ENCODE data around the gene GFI1. TPM values are rescaled to one million over a fixed set of nuclear protein-coding genes. Genes with fewer than 3 reads are reported as not detected.

GFI1 gene
- total and polyA plus RNA-seq, 5 donors = 0.18 to 0.59 (median 0.37) TPM; not detected in 1

GRCh38 chr1:92461364-92462097 is 25.2 kb downstream of the GFI1 start:
- intact Hi-C loops (cut with DNase I) = no loop called here
- H3K27me3 ChIP-seq (ENCODE audit: control insufficient read depth, insufficient read depth) = no peaks in the 10 kb centered on the region
- ATAC-seq = no peak
- no peak overlapping the region for H3K27ac ChIP-seq (ENCODE audit: low read length)
- 84% methylated on average over 5 of the region's 5 CpGs for WGBS
- H3K4me1 ChIP-seq (ENCODE audit: control insufficient read depth, insufficient read depth, low read length) = peaks cover 2% of the 10 kb centered on the region
- no peak overlapping the region for H3K4me3 ChIP-seq (ENCODE audit: low read length)
- no peaks in the 10 kb centered on the region for H3K9me3 ChIP-seq (ENCODE audit: control insufficient read depth, low read length)
- DNase-seq = no peak

- 43% methylated on average over 4 of the region's 4 CpGs for WGBS
- intact Hi-C loops (cut with DNase I) = no loop called here
- H3K27me3 ChIP-seq (ENCODE audit: control insufficient read depth, insufficient read depth) = no peaks in the 10 kb centered on the region
- no peak for DNase-seq
- no peak overlapping the region for H3K4me3 ChIP-seq (ENCODE audit: low read length)
- H3K9me3 ChIP-seq (ENCODE audit: control insufficient read depth, low read length) = no peaks in the 10 kb centered on the region
- ATAC-seq = peak; percentile 22 to 36
- no peak overlapping the region for H3K27ac ChIP-seq (ENCODE audit: low read length)
- H3K4me1 ChIP-seq (ENCODE audit: control insufficient read depth, insufficient read depth, low read length) = peaks cover 2% of the 10 kb centered on the region
These were observed 26.8 kb downstream of the GFI1 start for GRCh38 chr1:92459871-92460320.

GRCh38 chr1:92458146-92458545 is 28.6 kb downstream of the GFI1 start:
- intact Hi-C loops (cut with DNase I) = no loop called here
- DNase-seq = no peak
- 66% methylated on average over 2 of the region's 2 CpGs for WGBS
- no peak for ATAC-seq
- Histone ChIP-seq H3K4me3 (ENCODE audit: low read length) (no peak overlapping the region), H3K27me3 (ENCODE audit: control insufficient read depth, insufficient read depth) (no peaks in the 10 kb centered on the region), H3K27ac (ENCODE audit: low read length) (no peak overlapping the region), H3K9me3 (ENCODE audit: control insufficient read depth, low read length) (no peaks in the 10 kb centered on the region), H3K4me1 (ENCODE audit: control insufficient read depth, insufficient read depth, low read length) (peaks cover 2% of the 10 kb centered on the region)

- 97% methylated on average over 2 of the region's 2 CpGs for WGBS
- Histone ChIP-seq H3K9me3 (ENCODE audit: control insufficient read depth, low read length) (no peaks in the 10 kb centered on the region), H3K4me1 (ENCODE audit: control insufficient read depth, insufficient read depth, low read length) (peaks cover 2% of the 10 kb centered on the region), H3K27me3 (ENCODE audit: control insufficient read depth, insufficient read depth) (no peaks in the 10 kb centered on the region), H3K27ac (ENCODE audit: low read length) (no peak overlapping the region), H3K4me3 (ENCODE audit: low read length) (no peak overlapping the region)
- no peak for DNase-seq
- intact Hi-C loops (cut with DNase I) = no loop called here
- ATAC-seq = no peak
These were observed 38.7 kb downstream of the GFI1 start for GRCh38 chr1:92447976-92448375.

- H3K4me1 ChIP-seq (ENCODE audit: control insufficient read depth, insufficient read depth, low read length) = peaks cover 2% of the 10 kb centered on the region
- intact Hi-C loops (cut with DNase I) = no loop called here
- ATAC-seq = no peak
These were observed 39.6 kb downstream of the GFI1 start for GRCh38 chr1:92447033-92447681.

GRCh38 chr1:92446546-92446945 is 40.2 kb downstream of the GFI1 start:
- ATAC-seq (no peak), DNase-seq (no peak)
- Histone ChIP-seq H3K27ac (ENCODE audit: low read length) (no peak overlapping the region), H3K4me3 (ENCODE audit: low read length) (no peak overlapping the region), H3K9me3 (ENCODE audit: control insufficient read depth, low read length) (no peaks in the 10 kb centered on the region), H3K4me1 (ENCODE audit: control insufficient read depth, insufficient read depth, low read length) (peaks cover 2% of the 10 kb centered on the region), H3K27me3 (ENCODE audit: control insufficient read depth, insufficient read depth) (no peaks in the 10 kb centered on the region)
- intact Hi-C loops (cut with DNase I) = no loop called here
- 21% methylated on average over 2 of the region's 2 CpGs for WGBS

More at GRCh38 chr1:92447033-92447681, 39.6 kb downstream of the GFI1 start:
- no peak for DNase-seq
- Histone ChIP-seq H3K27ac (ENCODE audit: low read length) (no peak overlapping the region), H3K9me3 (ENCODE audit: control insufficient read depth, low read length) (no peaks in the 10 kb centered on the region), H3K4me3 (ENCODE audit: low read length) (no peak overlapping the region), H3K27me3 (ENCODE audit: control insufficient read depth, insufficient read depth) (no peaks in the 10 kb centered on the region)
- WGBS = 55% methylated on average over 3 of the region's 3 CpGs

GRCh38 chr1:92445865-92446264 is 40.9 kb downstream of the GFI1 start:
- H3K4me1 ChIP-seq (ENCODE audit: control insufficient read depth, insufficient read depth, low read length) = peaks cover 2% of the 10 kb centered on the region
- ATAC-seq (no peak), DNase-seq (no peak)
- intact Hi-C loops (cut with DNase I) = no loop called here
- no peaks in the 10 kb centered on the region for H3K9me3 ChIP-seq (ENCODE audit: control insufficient read depth, low read length)
- whole genome bisulfite sequencing = 97% methylated on average over 2 of the region's 2 CpGs
- no peaks in the 10 kb centered on the region for H3K27me3 ChIP-seq (ENCODE audit: control insufficient read depth, insufficient read depth)
- H3K27ac ChIP-seq (ENCODE audit: low read length) = no peak overlapping the region
- no peak overlapping the region for H3K4me3 ChIP-seq (ENCODE audit: low read length)

GRCh38 chr1:92444351-92444750 is 42.4 kb downstream of the GFI1 start:
- Histone ChIP-seq H3K9me3 (ENCODE audit: control insufficient read depth, low read length) (no peaks in the 10 kb centered on the region), H3K4me1 (ENCODE audit: control insufficient read depth, insufficient read depth, low read length) (peaks cover 2% of the 10 kb centered on the region), H3K4me3 (ENCODE audit: low read length) (no peak overlapping the region), H3K27ac (ENCODE audit: low read length) (no peak overlapping the region), H3K27me3 (ENCODE audit: control insufficient read depth, insufficient read depth) (no peaks in the 10 kb centered on the region)
- intact Hi-C loops (cut with DNase I) = no loop called here
- DNase-seq = no peak
- WGBS = 63% methylated on average over 1 of the region's 1 CpG
- no peak for ATAC-seq

- no peak overlapping the region for H3K27ac ChIP-seq (ENCODE audit: low read length)
- DNase-seq (no peak), ATAC-seq (no peak)
- intact Hi-C loops (cut with DNase I) = no loop called here
- peaks cover 2% of the 10 kb centered on the region for H3K4me1 ChIP-seq (ENCODE audit: control insufficient read depth, insufficient read depth, low read length)
- no peaks in the 10 kb centered on the region for H3K27me3 ChIP-seq (ENCODE audit: control insufficient read depth, insufficient read depth)
- H3K9me3 ChIP-seq (ENCODE audit: control insufficient read depth, low read length) = no peaks in the 10 kb centered on the region
- WGBS = 76% methylated on average over 3 of the region's 3 CpGs
- H3K4me3 ChIP-seq (ENCODE audit: low read length) = no peak overlapping the region
These were observed 42.8 kb downstream of the GFI1 start for GRCh38 chr1:92443893-92444292.

- no peak overlapping the region for H3K4me3 ChIP-seq (ENCODE audit: low read length)
- H3K9me3 ChIP-seq (ENCODE audit: control insufficient read depth, low read length) = no peaks in the 10 kb centered on the region
- H3K27ac ChIP-seq (ENCODE audit: low read length) = no peak overlapping the region
- intact Hi-C loops (cut with DNase I) = no loop called here
- H3K27me3 ChIP-seq (ENCODE audit: control insufficient read depth, insufficient read depth) = no peaks in the 10 kb centered on the region
- 94% methylated on average over 5 of the region's 5 CpGs for WGBS
- DNase-seq (no peak), ATAC-seq (no peak)
- H3K4me1 ChIP-seq (ENCODE audit: control insufficient read depth, insufficient read depth, low read length) = peaks cover 2% of the 10 kb centered on the region
These were observed 44.4 kb downstream of the GFI1 start for GRCh38 chr1:92442351-92442750.

GRCh38 chr1:92441697-92442342 is 44.9 kb downstream of the GFI1 start:
- DNase-seq (no peak), ATAC-seq (no peak)
- H3K4me1 ChIP-seq (ENCODE audit: control insufficient read depth, insufficient read depth, low read length) = no peaks in the 10 kb centered on the region
- intact Hi-C loops (cut with DNase I) = no loop called here
- H3K27me3 ChIP-seq (ENCODE audit: control insufficient read depth, insufficient read depth) = no peaks in the 10 kb centered on the region
- 67% methylated on average over 32 of the region's 32 CpGs for WGBS
- H3K9me3 ChIP-seq (ENCODE audit: control insufficient read depth, low read length) = no peaks in the 10 kb centered on the region
- no peak overlapping the region for H3K4me3 ChIP-seq (ENCODE audit: low read length)
- no peak overlapping the region for H3K27ac ChIP-seq (ENCODE audit: low read length)
